Measurements from ENCODE around the gene LRRC2.
"Not testable (repeated sequence)": the region's sequence is repeated elsewhere in the genome, so short reads cannot be mapped to it uniquely, and the experiment has no call there.

- not testable (repeated sequence) for TF ChIP-seq CTCF, EP300 (IDR thresholded peaks at IDR 0.05)
Observed at GRCh38 chr3:46587268-46587667, 21.2 kb upstream of the LRRC2 start.

Measured in tibial nerve (tissue), 4 donors.